Stimulated activated naive B cell treated with anti-CD40 and anti-IgM and Interleukin-4, amounts not matched to agents 10 μg/mL and 1 μg/mL and 100 μg/mL, for 72 hours (primary cell): Measurements from ENCODE around the gene AKAP11.

Experiments used
- ATAC-seq, 2 donors: fragments of 150-1000 bp; cut with Tn5 transposase; replicated peaks; 2 replicates each; pipeline ENCODE4 v1.10.0; 2021; ENCODE audit warnings: moderate library complexity in 1 of 2
- DNase-seq: peaks from one replicate; pipeline ENCODE4 v3.0.0; 2021
- H3K27ac Mint-ChIP-seq: one replicate; pipeline ENCODE4 v1.8.0; 2022; ENCODE audit warnings: mild to moderate bottlenecking, mixed read lengths
- H3K27me3 Mint-ChIP-seq, 2 donors: one replicate each; pipeline ENCODE4 v1.8.0; 2022; ENCODE audit warnings: mixed read lengths in 2 of 2
- H3K36me3 Mint-ChIP-seq, 2 donors: one replicate each; pipeline ENCODE4 v1.8.0; 2022; ENCODE audit warnings: mixed read lengths in 2 of 2, mild to moderate bottlenecking in 1 of 2
- H3K4me1 Mint-ChIP-seq, 2 donors: one replicate each; pipeline ENCODE4 v1.8.0; 2022; ENCODE audit warnings: mixed read lengths in 2 of 2, mild to moderate bottlenecking in 1 of 2
- H3K4me3 Mint-ChIP-seq, 2 donors: one replicate each; pipeline ENCODE4 v1.8.0; 2022; ENCODE audit warnings: mild to moderate bottlenecking in 2 of 2, mixed read lengths in 2 of 2, moderate library complexity in 1 of 2
- H3K9me3 Mint-ChIP-seq, 2 donors: one replicate each; pipeline ENCODE4 v1.8.0; 2022; ENCODE audit warnings: mixed read lengths in 2 of 2, mild to moderate bottlenecking in 1 of 2

Gene AKAP11

GRCh38 chr13:42279080-42279479, 7.1 kb downstream of the AKAP11 start:
- ATAC-seq: peak; percentile 35 to 58
- DNase-seq: peak; percentile 4
- Mint-ChIP-seq H3K9me3 (peaks cover 3 to 4% of the 10 kb centered on the region in 2 donors), H3K27me3 (no peaks in the 10 kb centered on the region), H3K4me3 (no peak overlapping the region), H3K27ac (no peak overlapping the region), H3K4me1 (peaks cover 24 to 45% of the 10 kb centered on the region in 2 donors), H3K36me3 (peaks cover 12 to 31% of the 10 kb centered on the region in 2 donors)

- peaks cover 3 to 4% of the 10 kb centered on the region in 2 donors for H3K9me3 Mint-ChIP-seq
- peaks cover 19 to 39% of the 10 kb centered on the region in 2 donors for H3K4me1 Mint-ChIP-seq
- H3K36me3 Mint-ChIP-seq: peaks cover 11 to 27% of the 10 kb centered on the region in 2 donors
- no peaks in the 10 kb centered on the region for H3K27me3 Mint-ChIP-seq
- H3K4me3 Mint-ChIP-seq: no peak overlapping the region
- no peak for ATAC-seq
- no peak overlapping the region for H3K27ac Mint-ChIP-seq
- no peak for DNase-seq
Observed at GRCh38 chr13:42279986-42280385, 8.0 kb downstream of the AKAP11 start.

GRCh38 chr13:42280537-42280936, 8.6 kb downstream of the AKAP11 start:
- Mint-ChIP-seq H3K4me3 (no peak overlapping the region), H3K36me3 (peaks cover 11 to 25% of the 10 kb centered on the region in 2 donors), H3K4me1 (peaks cover 15 to 34% of the 10 kb centered on the region in 2 donors), H3K27me3 (no peaks in the 10 kb centered on the region), H3K9me3 (no peaks in the 10 kb centered on the region), H3K27ac (no peak overlapping the region)
- no peak for DNase-seq
- ATAC-seq: no peak

- ATAC-seq: no peak
- DNase-seq: no peak
- Mint-ChIP-seq H3K4me1 (peaks cover 9 to 31% of the 10 kb centered on the region in 2 donors), H3K4me3 (no peak overlapping the region), H3K9me3 (no peaks in the 10 kb centered on the region), H3K27ac (no peak overlapping the region), H3K27me3 (no peaks in the 10 kb centered on the region), H3K36me3 (peaks cover 18 to 33% of the 10 kb centered on the region in 2 donors)
Observed at GRCh38 chr13:42283574-42283973, 11.6 kb downstream of the AKAP11 start.

- ATAC-seq: no peak
- Mint-ChIP-seq H3K36me3 (peaks cover 22 to 38% of the 10 kb centered on the region in 2 donors), H3K27ac (no peak overlapping the region), H3K27me3 (no peaks in the 10 kb centered on the region), H3K9me3 (no peaks in the 10 kb centered on the region), H3K4me3 (no peak overlapping the region), H3K4me1 (peaks cover 9 to 31% of the 10 kb centered on the region in 2 donors)
- no peak for DNase-seq
Observed at GRCh38 chr13:42284068-42284467, 12.1 kb downstream of the AKAP11 start.

- Mint-ChIP-seq H3K9me3 (peaks cover 3 to 6% of the 10 kb centered on the region in 2 donors), H3K36me3 (peaks cover 59 to 68% of the 10 kb centered on the region in 2 donors), H3K4me3 (no peak overlapping the region), H3K27me3 (no peaks in the 10 kb centered on the region), H3K4me1 (peaks cover 0 to 3% of the 10 kb centered on the region in 2 donors), H3K27ac (no peak overlapping the region)
- ATAC-seq (no peak), DNase-seq (no peak)
Observed at GRCh38 chr13:42298392-42298791, 26.4 kb downstream of the AKAP11 start.

GRCh38 chr13:42305503-42305902, 33.6 kb downstream of the AKAP11 start:
- ATAC-seq (peak; percentile 31 to 67), DNase-seq (no peak)
- H3K27ac Mint-ChIP-seq: no peak overlapping the region
- H3K9me3 Mint-ChIP-seq: peaks cover 6 to 7% of the 10 kb centered on the region in 2 donors
- H3K4me3 Mint-ChIP-seq: no peak overlapping the region
- peaks cover 68 to 78% of the 10 kb centered on the region in 2 donors for H3K36me3 Mint-ChIP-seq
- no peaks in the 10 kb centered on the region for H3K27me3 Mint-ChIP-seq
- peaks cover 7 to 9% of the 10 kb centered on the region in 2 donors for H3K4me1 Mint-ChIP-seq

GRCh38 chr13:42307461-42307860, 35.5 kb downstream of the AKAP11 start:
- peaks cover 9 to 14% of the 10 kb centered on the region in 2 donors for H3K4me1 Mint-ChIP-seq
- H3K9me3 Mint-ChIP-seq: peaks cover 3 to 5% of the 10 kb centered on the region in 2 donors
- no peak for DNase-seq
- no peak overlapping the region for H3K4me3 Mint-ChIP-seq
- H3K36me3 Mint-ChIP-seq: peaks cover 56 to 72% of the 10 kb centered on the region in 2 donors
- no peak for ATAC-seq
- no peaks in the 10 kb centered on the region for H3K27me3 Mint-ChIP-seq
- H3K27ac Mint-ChIP-seq: no peak overlapping the region

- peaks cover 28 to 50% of the 10 kb centered on the region in 2 donors for H3K36me3 Mint-ChIP-seq
- H3K9me3 Mint-ChIP-seq: no peaks in the 10 kb centered on the region
- no peak overlapping the region for H3K27ac Mint-ChIP-seq
- no peaks in the 10 kb centered on the region for H3K27me3 Mint-ChIP-seq
- ATAC-seq (no peak), DNase-seq (no peak)
- H3K4me1 Mint-ChIP-seq: peaks cover 8 to 9% of the 10 kb centered on the region in 2 donors
- H3K4me3 Mint-ChIP-seq: no peak overlapping the region
Observed at GRCh38 chr13:42312817-42313431, 41.0 kb downstream of the AKAP11 start.

- peaks cover 0 to 3% of the 10 kb centered on the region in 2 donors for H3K4me1 Mint-ChIP-seq
- H3K4me3 Mint-ChIP-seq: no peak overlapping the region
- no peak for DNase-seq
- ATAC-seq: no peak
- H3K9me3 Mint-ChIP-seq: no peaks in the 10 kb centered on the region
- no peaks in the 10 kb centered on the region for H3K27me3 Mint-ChIP-seq
- H3K27ac Mint-ChIP-seq: no peak overlapping the region
- peaks cover 6 to 30% of the 10 kb centered on the region in 2 donors for H3K36me3 Mint-ChIP-seq
Observed at GRCh38 chr13:42318570-42318969, 46.6 kb downstream of the AKAP11 start.

GRCh38 chr13:42320375-42320787, 48.4 kb downstream of the AKAP11 start:
- DNase-seq: no peak
- H3K27me3 Mint-ChIP-seq: no peaks in the 10 kb centered on the region
- no peaks in the 10 kb centered on the region for H3K9me3 Mint-ChIP-seq
- peaks cover 0 to 3% of the 10 kb centered on the region in 2 donors for H3K4me1 Mint-ChIP-seq
- peaks cover 3 to 25% of the 10 kb centered on the region in 2 donors for H3K36me3 Mint-ChIP-seq
- H3K4me3 Mint-ChIP-seq: no peak overlapping the region
- H3K27ac Mint-ChIP-seq: peak overlapping the region; percentile 2
- no peak for ATAC-seq

- Mint-ChIP-seq H3K9me3 (no peaks in the 10 kb centered on the region), H3K36me3 (peaks cover 3 to 21% of the 10 kb centered on the region in 2 donors), H3K27ac (no peak overlapping the region), H3K4me3 (no peak overlapping the region), H3K4me1 (peaks cover 2 to 5% of the 10 kb centered on the region in 2 donors), H3K27me3 (no peaks in the 10 kb centered on the region)
- DNase-seq (no peak), ATAC-seq (no peak)
Observed at GRCh38 chr13:42322806-42323205, 50.9 kb downstream of the AKAP11 start.

GRCh38 chr13:42324704-42325103, 52.8 kb downstream of the AKAP11 start:
- Mint-ChIP-seq H3K4me1 (peaks cover 12 to 18% of the 10 kb centered on the region in 2 donors), H3K4me3 (no peak overlapping the region), H3K27me3 (no peaks in the 10 kb centered on the region), H3K36me3 (peaks cover 3 to 14% of the 10 kb centered on the region in 2 donors), H3K9me3 (peaks cover 0 to under 1% of the 10 kb centered on the region in 2 donors), H3K27ac (no peak overlapping the region)
- DNase-seq (no peak), ATAC-seq (no peak)

GRCh38 chr13:42327725-42328124, 55.8 kb downstream of the AKAP11 start:
- Mint-ChIP-seq H3K27me3 (no peaks in the 10 kb centered on the region), H3K4me3 (no peak overlapping the region), H3K4me1 (peaks cover 12 to 20% of the 10 kb centered on the region in 2 donors), H3K36me3 (peaks cover 0 to 12% of the 10 kb centered on the region in 2 donors), H3K27ac (peak overlapping the region; percentile 26), H3K9me3 (peaks cover 0 to 1% of the 10 kb centered on the region in 2 donors)
- no peak for ATAC-seq
- DNase-seq: no peak

- no peak overlapping the region for H3K4me3 Mint-ChIP-seq
- peaks cover 0 to 12% of the 10 kb centered on the region in 2 donors for H3K36me3 Mint-ChIP-seq
- H3K9me3 Mint-ChIP-seq: peaks cover 0 to 1% of the 10 kb centered on the region in 2 donors
- H3K27ac Mint-ChIP-seq: no peak overlapping the region
- H3K4me1 Mint-ChIP-seq: peaks cover 14 to 21% of the 10 kb centered on the region in 2 donors
- ATAC-seq: peak; percentile 51 to 65
- DNase-seq: no peak
- no peaks in the 10 kb centered on the region for H3K27me3 Mint-ChIP-seq
Observed at GRCh38 chr13:42328672-42329071, 56.7 kb downstream of the AKAP11 start.
